HG03139 (cell line): ENCODE results near the gene TRIM46.

ENCODE experiments used
- ATAC-seq: cut with Tn5 transposase; IDR thresholded peaks from one replicate; pipeline ENCODE4 v1.9.1; 2021; ENCODE audit not compliant: unreplicated experiment

The TRIM46 gene

DNA sequence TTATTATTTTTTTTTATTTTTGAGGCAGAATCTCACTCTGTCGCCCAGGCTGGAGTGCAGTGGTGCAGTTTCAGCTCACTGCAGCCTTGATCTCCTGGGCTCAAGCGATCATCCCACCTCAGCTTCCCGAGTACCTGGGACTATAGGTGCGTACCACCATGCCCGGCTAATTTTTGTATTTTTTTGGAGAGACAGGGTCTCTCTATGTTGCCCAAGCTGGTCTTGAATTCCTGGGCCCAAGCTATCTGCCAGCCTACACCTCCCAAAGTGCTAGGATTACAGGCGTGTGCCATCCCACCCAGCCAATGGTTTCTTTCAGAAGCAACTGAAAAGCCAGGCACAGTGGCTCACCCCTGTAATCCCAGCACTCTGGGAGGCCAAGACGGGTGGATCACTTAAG is 2.8 kb upstream of the TRIM46 start:
- no peak for ATAC-seq

DNA sequence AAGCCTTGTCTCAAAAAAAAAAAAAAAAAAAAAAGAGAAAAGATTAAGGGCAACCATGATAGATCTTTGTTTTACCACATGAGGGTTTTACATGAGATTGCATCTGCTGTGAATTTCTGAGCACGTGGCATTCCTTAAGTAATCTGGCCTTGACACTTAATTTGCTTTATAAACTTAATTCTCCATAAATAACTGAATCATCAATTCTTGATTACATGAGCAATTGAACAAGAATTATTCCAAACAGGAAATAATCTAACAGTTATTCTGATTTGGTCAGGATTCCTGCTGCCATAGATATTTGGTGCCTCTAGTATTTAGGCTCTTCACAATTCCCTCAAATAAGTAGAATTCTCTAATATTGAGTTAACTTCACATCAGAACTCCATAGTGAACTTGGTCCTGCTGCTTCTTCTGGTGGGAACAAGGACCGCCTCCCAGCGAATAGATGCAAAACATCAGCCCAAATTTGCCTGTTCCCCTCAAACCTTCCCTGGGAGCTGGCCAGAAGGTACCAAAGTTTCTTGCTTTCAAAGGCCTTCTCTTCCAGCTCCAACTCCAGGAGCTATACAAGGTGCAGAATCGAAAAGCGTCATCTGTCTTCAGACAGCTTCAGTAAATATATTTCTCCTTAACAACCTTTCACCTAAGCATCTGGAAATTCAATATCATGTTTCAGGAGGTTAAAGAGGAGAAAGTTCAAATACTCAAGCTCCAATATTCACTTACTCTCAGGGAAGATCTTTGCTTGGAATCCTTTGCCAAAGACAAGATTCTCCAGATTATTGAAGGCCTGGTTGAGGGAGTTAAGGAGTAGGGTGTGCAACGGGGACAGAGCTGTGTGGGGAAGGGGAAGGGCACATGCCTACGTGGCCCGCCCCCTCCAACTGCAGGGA is 1.6 kb upstream of the TRIM46 start:
- ATAC-seq: no peak

GRCh38 chr1:155172732-155173477 is 744 bp upstream of the TRIM46 start, which contains the start of gene KRTCAP2:
Gene KRTCAP2 (minus strand): TSS chr1:155173304. CDS start chr1:155173224, 80 bp downstream.
- peak; percentile 60 for ATAC-seq

DNA sequence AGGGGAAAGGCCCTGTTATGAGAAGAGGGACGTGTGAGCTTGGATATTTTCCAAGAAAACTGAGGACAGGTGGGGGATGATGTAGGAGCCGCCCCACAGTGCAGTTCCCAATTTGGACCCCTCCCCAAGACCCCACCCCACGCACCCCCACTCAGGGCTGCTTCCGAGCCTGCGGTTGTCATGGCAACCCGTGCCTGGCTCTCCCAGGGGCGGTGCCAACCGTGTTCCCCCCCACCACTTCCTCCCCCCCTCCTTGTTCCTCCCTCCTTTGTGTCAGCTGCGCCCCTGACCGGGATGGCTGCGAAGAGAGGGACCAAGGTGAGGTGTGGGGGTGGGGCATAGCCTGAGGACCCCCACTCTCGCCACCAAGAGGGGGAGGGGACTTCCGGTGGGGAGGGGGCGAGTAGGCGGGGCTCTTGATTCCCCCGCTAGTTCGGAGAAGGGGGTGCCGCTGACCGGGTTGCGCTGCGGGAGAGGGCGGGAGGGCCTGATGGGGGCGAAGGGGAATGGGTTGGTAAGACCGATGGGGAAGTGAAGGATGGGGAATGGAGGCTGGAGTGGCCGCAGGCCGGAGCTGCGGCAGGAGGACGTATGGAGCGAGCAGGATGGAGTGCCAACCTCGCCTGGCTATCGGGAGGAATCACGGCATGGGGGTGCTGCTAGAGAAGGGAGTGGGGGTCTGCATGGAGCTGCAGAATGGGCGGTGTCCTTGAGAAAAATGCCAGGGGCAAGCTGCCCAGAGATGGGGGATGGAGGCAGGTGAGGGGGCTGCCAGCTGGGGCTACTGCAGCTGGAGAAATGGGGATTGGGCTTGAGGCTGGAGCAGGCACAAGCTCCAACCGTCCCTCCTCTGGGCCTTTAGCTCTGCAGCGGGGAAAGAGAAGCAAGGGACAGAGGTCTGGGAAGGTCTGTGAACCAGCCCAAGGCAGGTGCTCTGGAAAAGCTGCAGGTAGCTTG is 953 bp downstream of the TRIM46 start:
- no peak for ATAC-seq

DNA sequence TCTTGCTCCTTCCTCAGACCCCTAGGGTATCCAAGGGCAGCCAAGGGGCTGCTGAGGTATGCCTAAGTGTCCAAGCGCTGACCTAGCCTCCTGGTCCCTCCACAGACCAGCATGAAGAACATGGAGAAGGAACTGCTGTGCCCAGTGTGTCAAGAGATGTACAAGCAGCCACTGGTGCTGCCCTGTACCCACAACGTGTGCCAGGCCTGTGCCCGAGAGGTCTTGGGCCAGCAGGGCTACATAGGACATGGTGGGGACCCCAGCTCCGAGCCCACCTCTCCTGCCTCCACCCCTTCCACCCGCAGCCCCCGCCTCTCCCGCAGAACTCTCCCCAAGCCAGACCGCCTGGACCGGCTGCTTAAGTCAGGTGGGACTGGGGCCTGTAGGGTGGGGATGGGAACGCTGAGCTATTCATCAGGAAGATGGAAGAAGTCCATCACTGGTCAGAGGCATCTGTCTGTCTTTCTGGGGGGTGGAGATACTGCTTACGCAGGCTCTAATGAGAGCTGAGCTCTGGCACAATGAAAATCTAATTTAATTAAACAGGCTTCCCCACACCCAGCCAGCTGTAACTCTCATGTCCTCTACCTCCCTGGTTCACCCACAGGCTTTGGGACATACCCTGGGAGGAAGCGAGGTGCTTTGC is 1.8 kb downstream of the TRIM46 start:
- no peak for ATAC-seq

- ATAC-seq: no peak
Measured at GRCh38 chr1:155175927-155176371, 2.3 kb downstream of the TRIM46 start.

GRCh38 chr1:155176544-155177071 is 3.0 kb downstream of the TRIM46 start:
- ATAC-seq: no peak

GRCh38 chr1:155177192-155177917 is 3.7 kb downstream of the TRIM46 start:
- no peak for ATAC-seq

DNA sequence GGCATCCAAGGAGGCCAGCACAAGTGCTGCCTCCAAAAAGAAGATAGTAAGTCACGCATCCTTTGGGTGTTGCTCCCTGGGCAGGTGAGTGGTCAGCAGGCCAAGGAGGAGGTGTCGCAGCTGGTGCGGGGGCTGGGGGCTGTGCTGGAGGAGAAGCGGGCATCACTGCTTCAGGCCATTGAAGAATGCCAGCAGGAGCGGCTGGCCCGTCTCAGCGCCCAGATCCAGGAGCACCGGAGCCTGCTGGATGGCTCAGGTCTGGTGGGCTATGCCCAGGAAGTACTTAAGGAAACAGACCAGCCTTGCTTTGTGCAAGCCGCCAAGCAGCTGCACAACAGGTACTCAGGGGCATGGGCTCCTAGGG is 4.3 kb downstream of the TRIM46 start:
- ATAC-seq: no peak

DNA sequence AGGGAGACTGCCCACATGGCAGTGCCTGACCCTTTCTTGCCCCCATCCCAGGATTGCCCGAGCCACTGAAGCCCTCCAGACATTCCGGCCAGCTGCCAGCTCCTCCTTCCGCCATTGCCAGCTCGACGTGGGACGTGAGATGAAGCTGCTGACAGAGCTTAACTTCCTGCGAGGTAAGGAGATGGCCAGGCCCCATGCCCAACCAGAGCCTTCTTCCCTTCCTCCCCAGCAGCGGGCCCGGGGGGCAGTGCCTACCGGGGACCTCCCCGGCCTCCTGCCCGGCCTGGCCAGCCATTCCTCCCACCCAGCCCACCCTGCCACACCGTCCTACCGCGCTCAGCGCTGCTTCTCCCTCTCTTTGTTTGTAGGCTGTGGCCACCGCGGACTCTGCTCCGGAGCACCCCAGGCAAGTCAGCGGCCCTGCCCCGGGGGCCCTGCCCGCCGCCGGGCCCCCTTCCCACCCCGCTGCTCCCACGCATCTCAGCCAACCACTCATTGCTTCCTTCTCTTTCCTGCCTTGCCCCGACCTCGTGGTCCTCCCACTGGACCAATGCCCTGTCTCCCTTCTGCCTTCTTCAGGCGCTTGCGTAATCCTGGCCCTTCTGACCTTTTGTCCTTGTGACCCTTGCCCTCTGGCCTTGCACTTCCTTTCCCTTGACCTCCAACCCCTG is 4.9 kb downstream of the TRIM46 start:
- ATAC-seq: no peak

GRCh38 chr1:155179112-155180031 is 5.7 kb downstream of the TRIM46 start:
- no peak for ATAC-seq

DNA sequence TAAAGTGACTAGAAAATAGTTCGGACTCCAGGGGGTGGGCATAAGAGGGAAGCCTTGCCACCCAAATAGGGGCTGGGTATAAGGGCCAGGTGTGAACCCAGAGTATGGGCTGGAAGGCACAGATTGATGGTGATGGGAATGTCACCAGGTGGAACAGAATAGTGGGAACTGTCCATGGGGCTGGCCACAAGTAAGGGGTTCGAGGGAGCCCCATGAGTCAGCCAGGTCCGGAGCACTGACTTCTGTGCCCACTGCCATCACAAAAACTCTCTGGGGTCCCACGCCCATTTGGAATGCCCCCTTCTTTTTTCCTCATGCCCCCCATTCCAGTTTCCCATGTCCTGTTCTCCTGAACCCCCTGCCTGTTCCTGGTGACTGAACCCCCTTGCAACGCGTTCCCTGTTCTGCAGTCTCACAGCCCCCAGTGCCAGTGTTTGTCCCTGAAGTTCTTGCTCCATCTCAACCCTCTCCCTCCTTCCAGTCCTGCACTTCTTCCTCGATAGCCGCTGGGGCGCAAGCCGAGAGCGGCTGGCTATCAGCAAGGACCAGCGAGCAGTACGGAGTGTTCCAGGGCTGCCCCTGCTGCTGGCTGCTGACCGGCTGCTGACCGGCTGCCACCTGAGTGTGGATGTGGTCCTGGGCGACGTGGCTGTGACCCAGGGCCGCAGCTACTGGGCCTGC is 7.9 kb downstream of the TRIM46 start:
- no peak for ATAC-seq

- no peak for ATAC-seq
Measured at GRCh38 chr1:155182052-155182550, 8.5 kb downstream of the TRIM46 start.

DNA sequence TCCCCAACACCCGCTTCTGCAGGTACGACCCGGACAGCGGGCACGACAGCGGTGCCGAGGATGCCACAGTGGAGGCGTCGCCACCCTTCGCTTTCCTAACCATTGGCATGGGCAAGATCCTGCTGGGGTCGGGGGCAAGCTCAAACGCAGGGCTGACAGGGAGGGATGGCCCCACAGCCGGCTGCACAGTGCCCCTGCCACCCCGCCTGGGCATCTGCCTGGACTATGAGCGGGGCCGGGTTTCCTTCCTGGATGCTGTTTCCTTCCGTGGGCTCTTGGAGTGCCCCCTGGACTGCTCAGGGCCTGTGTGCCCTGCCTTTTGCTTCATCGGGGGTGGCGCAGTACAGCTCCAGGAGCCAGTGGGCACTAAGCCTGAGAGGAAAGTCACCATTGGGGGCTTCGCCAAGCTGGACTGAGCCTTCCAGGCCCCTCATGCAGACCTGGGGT is 10.1 kb downstream of the TRIM46 start:
- no peak for ATAC-seq

- no peak for ATAC-seq
Measured at GRCh38 chr1:155184351-155184811, 10.7 kb downstream of the TRIM46 start.

DNA sequence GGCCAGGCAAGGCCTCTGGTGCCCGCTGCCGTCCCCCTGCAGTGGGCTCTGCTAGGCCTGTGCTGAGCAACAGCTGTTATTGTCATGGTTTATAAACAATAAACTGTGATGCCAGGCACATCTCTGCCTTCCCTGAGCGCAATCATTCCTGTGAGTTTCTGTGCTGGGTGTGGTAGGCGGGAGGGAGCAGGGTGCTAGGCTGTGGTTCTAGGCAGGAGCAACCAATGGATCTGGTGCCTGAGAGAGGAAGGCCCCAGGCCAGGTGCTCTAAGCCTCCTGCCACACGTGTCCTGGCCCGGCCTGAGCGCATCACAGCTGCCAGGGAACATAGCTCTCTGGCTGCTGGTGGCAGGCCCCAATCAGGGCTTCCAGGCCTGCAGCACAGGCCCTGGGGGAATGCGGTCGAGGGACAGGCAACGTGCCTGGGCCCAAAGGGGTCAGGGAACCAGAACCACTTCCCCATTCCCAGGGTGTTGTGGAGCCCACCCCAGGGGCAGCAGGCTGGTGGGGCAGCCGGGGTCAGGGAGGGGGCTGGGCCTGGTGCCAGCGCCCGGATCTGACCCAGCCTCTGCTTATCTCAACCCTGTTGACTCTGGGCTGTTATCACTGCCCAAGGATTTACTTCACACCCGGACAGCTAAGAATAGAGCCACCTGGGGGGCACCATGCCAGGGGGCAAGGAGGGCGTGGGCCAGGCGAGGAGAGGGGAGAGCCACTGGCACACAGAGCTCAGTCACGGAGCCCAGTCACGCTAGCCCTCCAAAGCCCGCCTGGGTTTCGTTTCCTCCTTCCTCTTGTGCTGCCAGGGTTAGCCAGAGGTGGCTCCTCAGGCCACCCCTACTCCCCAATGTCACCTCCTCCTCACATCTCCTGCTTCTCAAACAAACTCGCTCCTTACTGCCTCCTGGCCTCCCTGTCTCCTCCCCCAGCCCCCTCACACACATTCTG is 11.5 kb downstream of the TRIM46 start:
- peak; percentile 84 for ATAC-seq
